ENCODE measurements around the gene PTPA.

PTPA gene

GRCh38 chr9:129138476-129139232 is 27.4 kb downstream of the PTPA start:
- DNase-seq = peak; percentile 80

- DNase-seq = peak; percentile 90
Measured at GRCh38 chr9:129139233-129139992, 28.2 kb downstream of the PTPA start.

GRCh38 chr9:129139993-129140396 is 28.8 kb downstream of the PTPA start:
- peak; percentile 98 for DNase-seq

GRCh38 chr9:129140397-129141065 is 29.3 kb downstream of the PTPA start:
- peak; percentile 76 for DNase-seq

GRCh38 chr9:129141066-129142041 is 30.1 kb downstream of the PTPA start:
- peak; percentile 83 for DNase-seq

- no peak for DNase-seq
Measured at GRCh38 chr9:129142138-129142935, 31.1 kb downstream of the PTPA start.

GRCh38 chr9:129143031-129143927 is 32.1 kb downstream of the PTPA start:
- DNase-seq = peak; percentile 89

GRCh38 chr9:129145316-129145715 is 34.1 kb downstream of the PTPA start:
- DNase-seq = no peak

- DNase-seq = peak; percentile 92
Measured at GRCh38 chr9:129145841-129146292, 34.7 kb downstream of the PTPA start.

GRCh38 chr9:129146441-129146941 is 35.3 kb downstream of the PTPA start:
- peak; percentile 78 for DNase-seq

GRCh38 chr9:129148463-129149204 is 37.4 kb downstream of the PTPA start:
- no peak for DNase-seq

GRCh38 chr9:129149442-129149841 is 38.2 kb downstream of the PTPA start:
- no peak for DNase-seq

GRCh38 chr9:129150122-129150521 is 38.9 kb downstream of the PTPA start:
- DNase-seq = no peak

GRCh38 chr9:129150672-129151211 is 39.5 kb downstream of the PTPA start:
- no peak for DNase-seq

- no peak for DNase-seq
Measured at GRCh38 chr9:129151469-129151868, 40.3 kb downstream of the PTPA start.

GRCh38 chr9:129154866-129155477 is 43.8 kb downstream of the PTPA start:
- no peak for DNase-seq

GRCh38 chr9:129156163-129156562 is 44.9 kb downstream of the PTPA start:
- DNase-seq = no peak

- no peak for DNase-seq
Measured at GRCh38 chr9:129160712-129161533, 49.7 kb downstream of the PTPA start.
